GM06990 (cell line): ENCODE measurements around the gene ASCL2.

Experiments
- DNase-seq: peaks from one replicate; pipeline ENCODE4 v3.0.0-alpha.2; 2011; ENCODE audit not compliant: insufficient read length; ENCODE audit errors: extremely low read depth
- H3K27me3 ChIP-seq: replicated peaks from 2 replicates; pipeline ENCODE4 v1.6.0; 2011; ENCODE audit warnings: low read length; ENCODE audit not compliant: control insufficient read depth, insufficient read depth
- H3K36me3 ChIP-seq: 2 replicates; pipeline ENCODE4 v1.5.1; 2011; ENCODE audit warnings: low read length; ENCODE audit not compliant: control insufficient read depth, insufficient read depth
- H3K4me3 ChIP-seq: replicated peaks from 2 replicates; pipeline ENCODE4 v1.5.1; 2011; ENCODE audit warnings: low read depth, mild to moderate bottlenecking, control low read depth, low read length
- TF ChIP-seq, protein P1 (sequence below): IDR thresholded peaks from 2 replicates; pipeline ENCODE4 v1.5.1; 2011; ENCODE audit warnings: low read length, control low read depth, mild to moderate bottlenecking, inconsistent platforms; ENCODE audit not compliant: insufficient read depth, poor library complexity, severe bottlenecking

The ASCL2 gene

DNA sequence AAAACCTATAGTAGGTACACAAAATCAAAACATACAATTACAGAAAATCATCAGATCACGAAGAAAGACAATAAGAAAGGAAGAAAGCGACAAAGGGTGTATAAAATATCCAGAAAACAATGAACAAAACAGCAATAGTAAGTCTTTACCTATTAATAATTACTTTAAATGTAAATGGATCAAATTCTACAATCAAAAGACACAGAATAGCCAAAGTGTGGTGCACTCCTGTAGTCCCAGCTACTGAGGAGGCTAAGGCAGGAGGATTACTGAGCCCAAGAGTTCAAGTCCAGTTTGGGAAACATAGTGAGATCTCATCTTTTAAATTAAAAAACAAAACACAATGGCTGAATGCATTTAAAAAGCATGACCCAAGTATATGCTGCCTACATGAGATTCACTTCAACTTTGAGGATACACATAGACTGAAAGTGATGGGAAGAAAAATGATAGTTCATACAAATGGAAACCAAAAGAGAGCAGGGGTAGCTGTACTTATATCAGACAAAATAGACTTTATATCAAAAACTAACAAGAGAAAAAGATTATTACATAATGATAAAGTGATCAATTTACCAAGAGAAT lies 40.6 kb downstream of the ASCL2 start:
- Histone ChIP-seq H3K4me3 (no peak overlapping the region), H3K27me3 (no peaks in the 10 kb centered on the region; the same call in 1 of the 2 replicates), H3K36me3 (no peaks in the 10 kb centered on the region)
- TF ChIP-seq, protein P1, sequence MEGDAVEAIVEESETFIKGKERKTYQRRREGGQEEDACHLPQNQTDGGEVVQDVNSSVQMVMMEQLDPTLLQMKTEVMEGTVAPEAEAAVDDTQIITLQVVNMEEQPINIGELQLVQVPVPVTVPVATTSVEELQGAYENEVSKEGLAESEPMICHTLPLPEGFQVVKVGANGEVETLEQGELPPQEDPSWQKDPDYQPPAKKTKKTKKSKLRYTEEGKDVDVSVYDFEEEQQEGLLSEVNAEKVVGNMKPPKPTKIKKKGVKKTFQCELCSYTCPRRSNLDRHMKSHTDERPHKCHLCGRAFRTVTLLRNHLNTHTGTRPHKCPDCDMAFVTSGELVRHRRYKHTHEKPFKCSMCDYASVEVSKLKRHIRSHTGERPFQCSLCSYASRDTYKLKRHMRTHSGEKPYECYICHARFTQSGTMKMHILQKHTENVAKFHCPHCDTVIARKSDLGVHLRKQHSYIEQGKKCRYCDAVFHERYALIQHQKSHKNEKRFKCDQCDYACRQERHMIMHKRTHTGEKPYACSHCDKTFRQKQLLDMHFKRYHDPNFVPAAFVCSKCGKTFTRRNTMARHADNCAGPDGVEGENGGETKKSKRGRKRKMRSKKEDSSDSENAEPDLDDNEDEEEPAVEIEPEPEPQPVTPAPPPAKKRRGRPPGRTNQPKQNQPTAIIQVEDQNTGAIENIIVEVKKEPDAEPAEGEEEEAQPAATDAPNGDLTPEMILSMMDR = no peak
- no peak for DNase-seq

- DNase-seq = no peak
- TF ChIP-seq, protein P1 = no peak
- Histone ChIP-seq H3K36me3 (no peaks in the 10 kb centered on the region), H3K4me3 (no peak overlapping the region), H3K27me3 (no peaks in the 10 kb centered on the region; the same call in 1 of the 2 replicates)
These were observed 46.1 kb downstream of the ASCL2 start for GRCh38 chr11:2224254-2224653.

GRCh38 chr11:2223153-2223794 lies 47.1 kb downstream of the ASCL2 start:
- H3K36me3 ChIP-seq = no peaks in the 10 kb centered on the region
- H3K27me3 ChIP-seq = no peaks in the 10 kb centered on the region; the same call in 1 of the 2 replicates
- DNase-seq = no peak
- H3K4me3 ChIP-seq = no peak overlapping the region
- TF ChIP-seq, protein P1 = no peak

- no peaks in the 10 kb centered on the region; the same call in 1 of the 2 replicates for H3K27me3 ChIP-seq
- DNase-seq = no peak
- TF ChIP-seq, protein P1 = no peak
- no peak overlapping the region for H3K4me3 ChIP-seq
- H3K36me3 ChIP-seq = no peaks in the 10 kb centered on the region
These were observed 47.9 kb downstream of the ASCL2 start for GRCh38 chr11:2222451-2222850.

- TF ChIP-seq, protein P1 = no peak
- no peaks in the 10 kb centered on the region; the same call in 1 of the 2 replicates for H3K27me3 ChIP-seq
These were observed 48.8 kb downstream of the ASCL2 start for GRCh38 chr11:2221591-2221990.

More at GRCh38 chr11:2221591-2221990, 48.8 kb downstream of the ASCL2 start:
- no peak for DNase-seq
- H3K36me3 ChIP-seq = no peaks in the 10 kb centered on the region
- H3K4me3 ChIP-seq = no peak overlapping the region
